GM11168 (cell line): Measurements from ENCODE around the gene SIGLEC12.
"Not testable (repeated sequence)": the region's sequence is repeated elsewhere in the genome, so short reads cannot be mapped to it uniquely, and the experiment has no call there.

Experiments
- in situ Hi-C: fragments of 300-500 bp; cut with MboI; formaldehyde crosslinking; loops from one replicate; pipeline ENCODE4 v1.12.0; 2022; ENCODE audit warnings: low sequenced_read_pairs; ENCODE audit not compliant: unreplicated experiment

The SIGLEC12 gene

DNA sequence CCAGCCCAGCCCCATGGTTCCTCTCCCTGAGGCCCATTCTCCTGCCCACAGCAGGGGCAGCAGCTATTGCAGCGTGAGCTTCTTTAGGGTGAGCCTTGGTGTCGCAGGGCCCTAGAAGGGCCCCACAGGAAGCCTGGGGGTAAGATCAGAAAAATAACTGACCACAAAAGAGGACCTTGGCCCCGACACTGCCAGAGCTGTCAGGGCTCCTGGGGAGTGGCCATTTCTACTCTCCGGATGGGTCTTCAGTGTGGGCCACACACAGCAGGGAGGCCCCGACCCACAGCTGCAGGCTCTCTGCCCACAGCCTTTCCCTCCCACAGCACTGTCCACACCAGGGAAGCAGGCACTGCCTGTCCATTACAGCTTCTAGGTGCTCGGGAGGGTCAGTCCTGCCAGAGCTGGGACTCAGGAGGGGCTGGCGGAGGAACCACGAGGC, 39.9 kb downstream of the SIGLEC12 start:
- in situ Hi-C loops: no loop called here

DNA sequence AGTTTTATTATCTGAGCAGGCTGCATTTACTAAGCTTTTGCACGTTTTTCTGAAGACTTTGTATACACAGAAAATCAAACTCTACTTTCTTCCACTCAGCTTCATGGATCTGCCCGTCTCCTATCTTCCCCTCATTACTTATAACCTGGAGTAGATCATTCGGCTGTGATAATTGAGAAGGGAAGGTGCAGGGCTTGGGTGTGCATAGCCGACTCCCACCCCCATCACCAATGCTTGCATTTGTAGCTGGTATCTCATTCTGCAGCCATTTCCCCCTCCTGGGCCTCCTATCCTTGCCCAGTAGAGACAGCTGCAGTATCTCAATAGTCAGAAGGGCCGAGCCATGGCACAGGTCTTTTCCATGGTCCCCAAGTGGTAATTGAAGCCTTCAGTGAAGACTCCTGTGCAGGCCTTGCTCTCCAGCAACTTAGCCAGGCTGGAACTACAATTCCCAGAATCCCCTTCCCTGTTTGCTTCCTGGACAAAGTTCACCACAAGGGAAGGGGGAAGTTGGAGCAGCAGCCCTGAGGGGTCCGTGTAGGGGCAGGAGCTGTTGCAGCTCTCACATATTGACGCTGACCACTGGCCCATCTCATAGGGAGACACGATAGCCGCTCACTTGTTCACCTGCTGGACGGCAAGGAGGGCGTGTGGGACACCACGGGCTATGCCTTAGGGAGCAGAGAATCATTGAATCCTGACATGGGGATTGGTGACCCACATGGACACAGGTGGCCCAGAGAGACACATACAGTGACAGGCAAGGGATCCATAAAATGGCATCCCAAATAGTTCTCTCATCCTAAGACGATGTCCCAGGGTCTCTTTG, 41.2 kb downstream of the SIGLEC12 start:
- in situ Hi-C loops: no loop called here

GRCh38 chr19:51458899-51459505, 42.6 kb downstream of the SIGLEC12 start:
- in situ Hi-C loops: no loop called here

- in situ Hi-C loops: no loop called here
Measured at GRCh38 chr19:51458051-51458645, 43.5 kb downstream of the SIGLEC12 start, which contains the start of gene SIGLEC8. TSS of gene SIGLEC8 (minus strand) at chr19:51458454. CDS start at chr19:51458387, 67 bp downstream.

- in situ Hi-C loops: no loop called here
Measured at GRCh38 chr19:51457351-51458013, 44.1 kb downstream of the SIGLEC12 start.

- in situ Hi-C loops: no loop called here
Measured at GRCh38 chr19:51456541-51457290, 44.9 kb downstream of the SIGLEC12 start.

DNA sequence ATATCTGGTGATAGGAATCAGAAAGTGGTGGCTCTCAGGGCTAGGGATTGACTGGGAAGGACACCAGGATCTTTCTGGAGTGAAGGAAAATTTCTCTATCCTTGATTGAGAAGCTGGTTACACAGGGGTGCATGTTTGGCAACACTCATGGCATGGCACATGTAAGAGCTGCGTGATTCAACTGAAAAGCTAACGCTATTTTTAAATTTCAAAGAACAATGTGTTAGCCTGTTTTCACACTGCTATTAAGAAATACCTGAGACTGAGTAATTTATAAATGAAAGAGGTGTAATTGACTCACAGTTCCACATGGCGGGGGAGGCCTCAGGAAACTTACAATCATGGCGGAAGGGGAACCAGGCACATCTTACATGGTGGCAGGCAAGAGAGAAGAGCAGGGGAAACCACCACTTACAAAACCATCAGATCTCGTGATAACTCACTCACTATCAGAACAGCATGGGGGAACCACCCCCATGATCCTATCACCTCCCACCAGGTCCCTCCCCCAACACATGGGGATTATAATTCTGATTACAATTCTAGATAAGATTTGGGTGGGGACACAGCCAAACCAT, 50.8 kb downstream of the SIGLEC12 start:
- in situ Hi-C loops: no loop called here

DNA sequence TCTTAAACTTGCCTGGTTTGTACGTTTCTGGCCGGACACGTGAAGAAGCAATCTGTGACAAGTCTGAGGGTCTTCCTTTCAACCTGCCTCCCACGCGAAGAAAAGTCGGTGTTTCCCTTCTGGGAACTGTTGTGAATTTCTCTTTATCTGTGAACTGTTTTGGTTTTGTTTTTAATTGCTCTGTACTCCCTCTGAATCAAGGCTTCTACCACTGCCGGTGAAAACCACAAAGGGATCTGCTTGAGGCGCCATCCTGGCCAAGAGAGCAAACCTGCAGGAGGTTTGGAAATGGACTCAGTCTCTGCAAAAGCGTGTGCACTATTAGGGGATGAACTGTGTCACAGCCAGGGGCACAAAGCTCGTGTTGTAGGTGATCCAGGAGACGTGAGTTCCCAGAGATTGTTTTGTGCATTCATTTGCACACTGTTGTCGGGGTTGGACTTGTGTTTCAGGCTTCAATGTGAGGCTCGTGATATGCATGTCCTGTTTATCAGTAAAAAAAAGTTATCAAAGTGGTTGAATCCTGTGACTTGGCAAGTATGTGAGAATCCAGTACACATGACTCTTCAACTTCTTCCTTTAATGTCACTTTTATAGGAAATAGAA, 53.1 kb downstream of the SIGLEC12 start:
- in situ Hi-C loops: no loop called here

- in situ Hi-C loops: no loop called here
Measured at GRCh38 chr19:51448011-51448410, 53.6 kb downstream of the SIGLEC12 start.

- in situ Hi-C loops: not testable (repeated sequence)
Measured at GRCh38 chr19:51447510-51447909, 54.1 kb downstream of the SIGLEC12 start.

GRCh38 chr19:51441410-51442390, 59.9 kb downstream of the SIGLEC12 start:
- in situ Hi-C loops: no loop called here
